Hematopoietic multipotent progenitor cell treated with erythropoietin and hydrocortisone succinate and interleukin-3 and kit ligand, for 4 days (in vitro differentiated cells): Measurements from ENCODE around the gene AKR1C1.
"Not testable (repeated sequence)": the region's sequence is repeated elsewhere in the genome, so short reads cannot be mapped to it uniquely, and the experiment has no call there.

ENCODE experiments used
- DNase-seq: peaks from one replicate; pipeline ENCODE4 v3.0.0-alpha.2; 2015

AKR1C1 gene

DNA sequence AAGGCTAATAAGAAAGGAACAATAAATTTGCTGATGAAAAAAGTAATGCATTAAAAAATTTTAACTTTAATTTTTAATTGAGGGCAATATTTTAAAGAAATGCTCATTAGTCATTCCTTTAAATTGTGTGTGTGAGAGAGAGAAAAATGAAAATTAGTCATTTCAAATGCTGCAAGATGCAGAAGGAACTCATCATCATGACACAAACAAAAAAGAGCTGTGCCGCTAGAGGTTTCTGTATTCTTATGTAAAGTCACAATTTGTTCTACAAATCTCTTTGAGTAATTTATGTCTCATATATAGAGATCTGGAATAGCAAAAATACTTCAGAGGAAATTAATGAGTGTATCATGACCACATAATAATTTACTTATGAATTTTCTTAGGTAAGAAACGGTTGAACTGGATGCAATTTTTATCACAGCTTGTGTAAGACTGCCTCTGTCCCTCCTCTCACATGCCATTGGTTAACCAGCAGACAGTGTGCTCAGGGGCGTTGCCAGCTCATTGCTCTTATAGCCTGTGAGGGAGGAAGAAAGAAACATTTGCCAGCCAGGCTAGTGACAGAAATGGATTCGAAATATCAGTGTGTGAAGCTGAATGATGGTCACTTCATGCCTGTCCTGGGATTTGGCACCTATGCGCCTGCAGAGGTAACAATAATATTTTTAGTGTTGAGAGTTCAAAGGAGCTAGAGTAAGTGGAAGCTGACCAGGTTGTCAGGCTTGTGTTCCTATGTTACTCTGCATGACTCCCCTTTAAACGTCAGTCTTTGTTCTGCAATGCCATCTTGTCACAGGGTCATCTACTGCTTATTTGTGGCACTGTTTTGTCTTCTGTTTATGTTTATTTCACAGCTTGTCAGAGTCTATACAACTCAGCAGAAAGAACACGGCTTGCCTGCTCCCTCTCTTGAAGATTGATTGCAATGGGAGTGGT lies at the start of gene AKR1C1:
Gene AKR1C1, plus strand, starts transcription at position 540 of the 939 bp plus-strand sequence. Its CDS starts 30 bp downstream, at position 570.
- not testable (repeated sequence) for DNase-seq

DNA sequence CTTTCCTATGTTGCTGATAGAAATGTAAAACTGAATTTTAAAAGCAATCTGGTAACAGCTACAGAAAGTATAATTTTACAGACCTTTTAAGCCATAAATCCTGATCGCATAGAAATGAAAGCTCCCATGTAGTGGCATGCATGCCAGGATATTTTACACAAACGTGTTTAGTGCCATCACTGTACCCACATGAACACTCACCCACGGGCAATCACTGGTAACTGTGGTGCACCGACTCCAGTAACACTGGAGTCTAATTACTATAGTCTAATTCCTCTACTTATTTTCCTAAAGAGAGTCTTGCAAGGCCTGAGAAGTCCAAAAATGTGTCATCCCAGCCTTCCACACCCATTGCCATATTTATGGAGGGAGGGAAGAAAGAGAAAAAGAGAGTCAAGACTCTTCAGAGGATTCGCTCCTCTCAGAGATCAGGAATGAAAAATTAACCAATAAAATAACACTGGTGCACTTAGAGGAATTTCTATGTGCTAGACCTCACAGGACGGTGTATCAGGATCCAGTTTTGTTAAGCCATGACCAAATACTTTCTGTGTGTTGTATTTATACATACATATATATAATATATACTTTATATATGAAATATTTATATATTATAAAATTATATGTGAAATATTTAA lies 48.9 kb upstream of the AKR1C1 start:
- DNase-seq = no peak

DNA sequence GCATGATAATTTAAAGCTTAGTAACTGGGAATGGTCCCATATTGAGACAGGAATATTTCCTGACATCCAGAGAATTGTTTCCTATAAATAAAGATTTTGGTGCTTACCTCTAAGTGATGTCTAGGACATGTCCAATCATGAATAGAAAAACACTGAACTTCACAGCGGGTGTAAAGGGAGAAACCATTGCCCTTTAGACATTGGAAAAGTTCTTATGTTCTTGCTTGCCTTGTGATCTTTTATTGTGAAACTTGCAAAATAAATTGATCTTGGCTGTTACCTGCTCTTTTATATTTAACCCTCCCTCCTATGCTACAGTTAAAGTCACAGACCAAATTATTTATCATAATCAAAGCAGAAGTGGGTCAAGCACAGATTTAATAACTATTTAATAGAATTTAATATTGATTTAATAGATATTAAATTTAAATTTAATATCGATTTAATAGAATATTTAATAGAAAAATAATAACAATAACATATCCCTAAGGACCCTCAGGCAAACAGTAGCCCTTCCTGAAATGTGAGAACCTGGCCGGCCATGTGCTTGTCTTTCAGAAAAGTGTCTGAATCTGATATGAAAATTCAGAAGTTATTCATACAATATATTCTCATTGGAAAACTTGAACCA lies 47.0 kb upstream of the AKR1C1 start:
- no peak for DNase-seq

DNA sequence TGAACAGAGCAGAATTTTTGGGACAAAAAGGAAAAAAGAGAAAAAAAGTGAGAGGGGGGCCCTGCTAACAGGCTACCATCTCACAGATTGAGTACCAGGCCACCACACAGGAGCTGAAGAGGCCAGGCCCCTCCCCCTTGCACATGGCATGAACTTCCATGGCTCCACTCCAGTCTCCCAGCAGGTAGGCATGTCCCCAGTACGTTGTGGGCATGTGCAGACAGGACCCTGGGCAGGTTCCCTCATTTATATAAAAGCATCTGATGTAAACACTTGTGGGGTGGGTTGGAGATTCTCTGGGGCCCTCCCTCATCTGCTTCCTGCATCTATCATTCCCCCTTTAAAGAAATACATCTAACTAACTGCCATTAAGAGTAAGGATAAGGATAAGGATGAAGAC lies 45.0 kb upstream of the AKR1C1 start:
- no peak for DNase-seq

DNA sequence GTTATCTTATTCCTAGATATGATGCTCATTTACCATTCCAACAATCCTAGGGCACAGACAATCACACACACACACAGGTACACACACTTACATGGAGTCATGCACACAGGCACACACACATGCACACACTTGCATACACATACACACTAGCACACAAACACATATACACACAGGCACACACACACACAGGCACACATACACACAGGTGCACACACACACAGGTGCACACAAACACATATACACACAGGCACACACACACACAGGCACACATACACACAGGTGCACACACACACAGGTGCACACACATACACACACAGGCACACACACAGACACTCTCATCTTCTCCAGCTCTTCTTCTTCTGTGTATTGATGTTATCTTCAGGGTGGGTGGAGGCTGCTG lies 38.7 kb upstream of the AKR1C1 start:
- DNase-seq = not testable (repeated sequence)

DNA sequence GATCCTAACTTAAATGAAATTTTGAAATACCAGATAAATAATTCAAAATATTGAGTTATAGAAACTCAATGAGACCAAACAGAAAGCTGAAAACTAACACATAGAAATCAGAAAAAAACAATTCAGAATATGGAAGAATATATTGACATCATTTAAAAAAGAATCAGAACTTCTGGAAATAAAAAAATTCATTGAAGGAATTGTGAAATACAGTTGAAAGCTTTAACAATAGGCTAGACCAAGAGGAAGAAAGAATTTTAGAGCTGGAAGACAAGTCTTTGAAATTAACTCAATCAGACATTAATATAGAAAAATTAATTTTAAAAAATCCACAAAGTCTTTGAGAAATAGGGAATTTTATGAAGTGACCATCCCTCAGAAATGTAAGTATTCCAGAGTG lies 36.8 kb upstream of the AKR1C1 start:
- DNase-seq = no peak

DNA sequence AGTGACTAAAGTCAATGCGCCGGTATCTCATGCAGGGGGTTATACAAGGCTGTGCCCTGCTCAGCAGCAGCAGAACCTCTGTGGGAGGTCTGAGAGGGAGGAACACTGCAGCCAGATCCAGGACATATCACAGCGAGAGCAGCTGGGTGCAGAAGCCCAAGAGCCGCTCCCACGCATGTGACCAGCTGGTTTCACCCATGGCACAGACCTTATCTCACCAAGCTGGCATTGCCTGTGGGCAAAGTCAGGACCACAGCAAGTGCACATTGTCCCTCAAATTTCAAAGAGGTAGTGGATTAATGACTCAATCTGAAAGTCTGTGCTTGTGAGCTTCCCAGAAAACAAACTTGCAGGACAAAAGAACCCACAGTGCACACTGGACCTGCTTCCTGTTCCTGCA lies 31.6 kb upstream of the AKR1C1 start:
- DNase-seq = peak; percentile 93

DNA sequence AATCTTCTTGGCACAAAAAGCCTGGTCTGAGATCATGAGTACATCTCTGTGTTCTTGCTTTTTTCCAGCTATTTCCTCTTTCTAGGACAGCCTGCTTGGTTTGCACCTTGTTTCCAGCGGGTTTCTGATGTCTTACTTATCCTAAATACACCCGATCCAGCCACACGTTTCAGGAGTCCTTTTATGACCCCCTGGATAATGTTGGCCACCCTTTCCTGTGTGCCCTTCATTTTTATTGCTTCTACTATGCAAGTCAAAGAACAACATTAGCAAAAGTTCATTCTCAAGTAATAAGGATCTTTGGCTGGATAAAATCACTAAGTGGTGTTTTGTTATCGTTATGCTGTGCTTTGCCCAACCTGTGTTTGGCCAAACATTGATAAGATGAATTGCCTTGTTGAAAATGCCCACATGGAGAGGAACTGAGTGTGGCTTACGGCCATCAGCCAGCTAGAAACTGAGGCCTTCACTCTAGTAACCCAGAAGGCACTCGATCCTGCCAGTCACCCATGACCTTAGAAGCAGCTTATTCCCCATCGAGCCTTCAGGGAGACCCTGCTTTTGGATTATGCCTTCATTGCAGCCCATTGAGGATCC lies 28.7 kb upstream of the AKR1C1 start:
- no peak for DNase-seq

DNA sequence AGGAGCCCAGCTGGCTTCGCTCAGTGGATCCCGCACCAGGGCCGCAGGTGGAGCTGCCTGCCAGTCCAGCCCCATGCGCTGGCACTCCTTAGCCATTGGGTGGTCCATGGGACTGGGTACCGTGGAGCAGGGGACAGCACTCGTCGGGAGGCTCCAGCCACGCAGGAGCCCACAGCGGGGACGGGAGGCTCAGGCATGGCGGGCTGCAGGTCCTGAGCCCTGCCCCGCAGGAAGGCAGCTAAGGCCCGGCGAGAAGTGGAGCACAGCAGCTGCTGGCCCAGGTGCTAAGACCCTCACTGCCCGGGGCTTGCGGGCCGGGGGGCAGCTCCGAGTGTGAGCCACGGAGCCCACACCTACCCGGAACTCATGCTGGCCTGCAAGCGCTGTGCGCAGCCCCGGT lies 25.9 kb upstream of the AKR1C1 start:
- no peak for DNase-seq

DNA sequence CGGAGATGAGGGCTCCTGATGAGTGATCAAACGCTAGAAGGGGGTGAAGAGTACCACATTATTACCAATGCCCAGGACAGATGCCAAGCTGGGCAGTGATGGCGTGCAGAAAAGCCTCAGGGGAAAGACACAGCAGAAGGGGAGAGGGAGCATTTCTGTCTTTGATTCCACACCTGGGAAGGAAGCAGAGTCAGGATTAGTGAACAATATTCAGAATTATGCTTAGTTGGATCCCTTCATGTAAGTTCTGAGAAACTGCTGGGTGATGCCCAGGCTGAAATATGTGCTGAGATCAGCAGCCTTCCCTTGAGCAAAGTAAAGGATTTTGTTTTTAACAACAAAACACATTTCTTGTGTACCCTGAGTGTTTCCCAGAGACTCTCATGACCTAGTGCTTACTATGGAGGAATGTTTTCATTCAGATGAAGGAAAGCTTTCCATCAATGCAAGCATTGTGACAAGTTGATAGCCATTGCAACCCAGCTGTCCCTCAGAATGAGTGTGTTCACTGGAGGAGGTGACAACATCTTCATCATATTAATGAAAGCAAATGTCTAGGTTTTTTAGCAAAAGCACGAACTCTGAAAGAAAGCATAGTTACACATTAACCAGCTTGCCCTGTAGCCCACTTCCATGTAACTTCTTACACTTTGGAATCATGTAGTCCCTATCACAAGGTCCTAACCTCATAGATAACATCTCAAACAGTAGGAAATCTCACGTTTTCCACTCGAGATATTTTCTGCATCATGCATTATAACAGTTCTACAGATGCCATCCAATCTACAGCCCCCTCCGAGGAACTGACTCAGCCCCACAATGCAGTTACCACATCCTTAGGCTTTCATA lies 23.8 kb upstream of the AKR1C1 start:
- no peak for DNase-seq

DNA sequence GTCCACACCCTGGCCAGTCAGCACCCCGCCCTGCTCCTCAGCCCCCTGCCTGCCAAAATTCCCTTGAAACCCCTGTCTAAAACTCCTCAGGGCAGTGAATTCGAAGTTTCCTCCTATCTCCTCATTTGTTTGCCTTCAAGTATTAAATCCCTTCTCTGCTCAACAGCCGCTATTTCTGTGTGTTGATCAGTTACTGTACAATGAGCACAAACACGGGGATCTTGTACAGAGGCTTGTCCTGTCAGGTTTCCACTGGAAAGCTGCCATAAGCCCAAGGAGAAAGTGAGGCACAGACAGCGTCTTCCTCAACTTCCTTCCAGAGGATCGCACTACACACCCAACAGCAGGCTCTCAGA lies 23.2 kb upstream of the AKR1C1 start:
- DNase-seq = not testable (repeated sequence)

DNA sequence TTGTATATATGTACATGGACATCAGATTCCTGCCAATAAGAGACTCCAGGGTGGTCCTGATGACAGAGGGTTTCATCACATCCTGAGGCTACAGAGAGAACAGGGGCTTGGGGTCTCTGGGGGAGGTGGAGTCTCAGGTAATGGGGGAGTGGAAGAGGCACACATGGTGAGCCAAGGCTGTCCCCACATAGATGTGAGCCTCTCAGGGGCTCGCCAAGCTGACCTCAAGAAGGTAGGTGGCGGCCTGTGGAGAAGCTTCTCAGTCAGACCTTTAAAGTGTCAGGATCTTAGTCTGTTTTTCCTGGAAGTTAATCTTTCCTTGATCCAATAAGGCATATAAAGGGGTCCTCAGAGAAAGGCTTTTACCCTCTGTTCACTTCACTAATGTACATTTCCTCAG lies 22.3 kb upstream of the AKR1C1 start:
- not testable (repeated sequence) for DNase-seq

DNA sequence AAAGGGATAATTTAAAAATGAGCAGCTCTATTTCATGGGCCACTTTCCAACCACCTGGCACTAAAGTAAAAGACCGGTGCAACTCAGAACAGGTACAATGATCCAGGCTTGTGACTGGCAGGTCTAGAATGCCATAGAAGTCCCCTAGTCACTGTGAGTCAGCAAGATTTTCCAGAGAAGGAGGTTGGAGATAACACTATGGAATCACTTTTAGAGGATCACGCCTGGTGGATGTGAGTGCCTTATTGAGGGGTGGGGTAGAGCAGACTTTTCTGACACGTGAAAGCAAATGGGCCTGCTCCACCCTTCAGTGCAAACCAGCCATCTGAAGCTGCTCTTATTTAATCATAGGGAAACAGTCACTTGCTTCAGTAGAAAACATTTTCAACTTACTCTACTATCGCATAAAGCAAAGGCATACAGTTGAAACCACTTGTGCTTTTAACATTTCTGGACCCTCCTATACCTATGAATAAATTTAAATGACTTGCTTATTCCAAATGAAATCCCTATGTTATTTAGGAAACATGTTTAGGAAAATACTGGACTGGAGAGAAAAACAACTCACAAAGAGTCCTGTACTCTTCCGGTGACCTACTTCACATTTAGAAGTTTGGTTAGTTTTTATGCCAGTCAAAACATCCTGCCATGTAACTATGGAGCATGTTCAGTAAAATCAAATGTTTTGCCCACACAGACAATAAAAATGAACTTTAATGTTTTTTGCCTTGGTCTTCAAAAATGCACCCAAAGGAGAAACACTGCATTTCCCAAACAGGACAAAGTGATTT lies 21.5 kb upstream of the AKR1C1 start:
- DNase-seq = peak; percentile 55

DNA sequence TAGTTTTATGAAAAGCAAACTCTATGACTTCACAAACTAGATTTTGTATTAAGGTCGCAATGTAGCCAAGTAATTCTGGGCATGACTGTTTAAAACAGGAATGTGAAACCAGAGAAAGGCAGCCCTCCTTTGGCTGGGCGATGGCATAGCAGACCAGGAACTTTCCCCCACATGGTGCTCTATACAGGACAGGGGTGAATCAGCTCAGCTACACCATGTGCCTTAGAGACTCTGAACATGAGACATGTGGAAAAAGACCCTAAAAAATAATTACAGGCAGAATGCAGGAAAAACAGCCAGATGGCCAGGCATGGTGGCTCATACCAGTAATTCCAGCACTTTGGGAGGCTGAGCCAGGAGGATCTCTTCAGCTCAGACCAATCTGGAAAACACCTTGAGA lies 20.3 kb upstream of the AKR1C1 start:
- peak; percentile 26 for DNase-seq

DNA sequence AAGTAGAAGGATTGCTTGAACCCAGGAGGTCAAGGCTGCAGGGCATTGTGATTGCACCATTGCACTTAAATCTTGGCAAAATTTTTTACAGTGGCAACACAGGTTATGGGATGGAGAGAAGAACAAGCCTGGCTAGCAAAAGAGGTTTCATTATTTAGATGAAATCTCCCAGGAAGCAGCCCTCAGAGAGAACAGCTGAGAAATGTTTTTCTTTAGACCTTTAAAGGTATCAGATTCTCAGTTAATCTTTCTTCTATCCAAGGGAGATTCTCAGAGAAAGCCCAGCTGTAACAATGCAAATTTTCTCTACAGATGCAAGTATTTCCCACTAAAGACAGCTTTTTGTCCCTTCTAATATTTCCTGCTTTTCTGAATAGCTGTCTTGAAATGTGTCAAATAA lies 19.8 kb upstream of the AKR1C1 start:
- not testable (repeated sequence) for DNase-seq

DNA sequence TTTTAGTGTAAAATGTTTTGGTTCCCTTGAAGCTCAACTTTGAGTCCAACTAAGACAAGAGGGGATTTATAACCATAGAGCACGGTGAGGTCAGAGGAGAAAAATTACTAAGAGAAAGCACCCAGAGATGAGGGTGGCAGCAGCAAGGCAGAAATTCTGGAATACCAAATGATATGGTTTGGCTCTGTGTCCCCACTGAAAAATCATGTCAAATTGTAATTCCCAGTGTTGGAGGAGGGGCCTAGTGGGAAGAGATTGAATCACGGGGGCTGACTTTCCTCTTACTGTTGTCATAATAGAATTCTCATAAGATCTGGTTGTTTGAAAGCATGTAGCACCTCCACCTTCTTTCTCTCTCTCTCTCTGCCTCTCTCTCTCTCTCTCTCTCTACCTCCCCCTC lies 19.4 kb upstream of the AKR1C1 start:
- no peak for DNase-seq

DNA sequence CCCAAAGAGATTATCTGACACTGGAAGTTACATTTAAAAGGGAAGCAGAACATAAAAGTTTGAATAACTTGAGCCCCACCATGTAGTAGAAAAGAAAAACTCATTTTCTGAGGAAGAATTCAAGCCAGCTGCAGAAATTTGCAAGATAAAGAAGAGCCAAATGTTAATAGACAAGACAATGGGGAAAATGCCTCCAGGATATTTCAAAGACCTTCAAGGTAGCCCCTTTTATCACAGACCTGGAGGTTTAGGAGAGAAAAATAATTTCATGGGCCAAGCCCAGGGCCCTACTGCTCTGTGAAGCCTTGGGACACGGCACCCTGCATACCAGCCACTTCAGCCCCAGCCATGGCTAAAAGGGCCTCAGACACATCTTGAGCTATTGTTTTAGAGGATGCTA lies 18.4 kb upstream of the AKR1C1 start:
- no peak for DNase-seq

DNA sequence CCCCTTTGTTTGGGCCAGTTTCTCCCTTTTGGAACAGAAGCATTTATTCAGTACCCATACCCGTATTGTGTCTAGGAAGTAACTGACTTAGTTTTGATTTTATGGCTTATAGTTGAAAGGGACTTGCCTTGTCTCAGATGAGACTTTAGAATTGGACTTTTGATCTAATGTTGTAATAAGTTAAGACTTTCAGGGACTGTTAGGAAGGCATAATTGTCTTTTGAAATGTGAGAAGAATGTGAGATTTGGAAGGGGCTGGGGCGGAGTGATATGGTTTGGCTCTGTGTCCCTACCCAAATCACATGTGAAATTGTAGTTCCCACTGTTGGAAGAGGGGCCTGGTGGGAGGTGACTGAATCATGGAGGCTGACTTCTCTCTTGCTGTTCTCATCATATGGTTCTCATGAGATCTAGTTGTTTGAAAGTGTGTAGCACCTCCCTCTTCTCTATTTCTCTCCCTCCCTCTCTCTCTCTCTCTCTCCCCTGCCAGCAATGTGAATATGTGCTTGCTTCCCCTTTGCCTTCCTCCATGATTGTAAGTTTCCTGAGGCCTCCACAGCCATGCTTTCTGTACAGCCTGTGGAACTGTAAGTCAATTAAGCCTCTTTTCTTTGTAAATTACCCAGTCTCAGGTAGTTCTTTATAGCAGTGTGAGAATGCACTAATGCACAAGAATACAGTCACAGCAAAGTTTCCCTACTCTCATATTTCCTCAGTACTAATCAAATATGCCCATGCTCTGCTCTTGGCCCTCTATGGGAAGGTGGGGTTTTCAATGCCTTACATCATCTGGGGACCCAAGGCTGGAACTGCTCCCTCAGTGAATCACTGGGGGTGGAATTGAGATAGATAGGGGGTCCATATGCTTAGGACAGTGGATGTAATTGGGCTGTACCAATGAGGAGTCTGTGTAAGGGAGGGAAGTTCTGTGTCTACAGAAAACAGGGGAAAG lies 17.2 kb upstream of the AKR1C1 start:
- no peak for DNase-seq

DNA sequence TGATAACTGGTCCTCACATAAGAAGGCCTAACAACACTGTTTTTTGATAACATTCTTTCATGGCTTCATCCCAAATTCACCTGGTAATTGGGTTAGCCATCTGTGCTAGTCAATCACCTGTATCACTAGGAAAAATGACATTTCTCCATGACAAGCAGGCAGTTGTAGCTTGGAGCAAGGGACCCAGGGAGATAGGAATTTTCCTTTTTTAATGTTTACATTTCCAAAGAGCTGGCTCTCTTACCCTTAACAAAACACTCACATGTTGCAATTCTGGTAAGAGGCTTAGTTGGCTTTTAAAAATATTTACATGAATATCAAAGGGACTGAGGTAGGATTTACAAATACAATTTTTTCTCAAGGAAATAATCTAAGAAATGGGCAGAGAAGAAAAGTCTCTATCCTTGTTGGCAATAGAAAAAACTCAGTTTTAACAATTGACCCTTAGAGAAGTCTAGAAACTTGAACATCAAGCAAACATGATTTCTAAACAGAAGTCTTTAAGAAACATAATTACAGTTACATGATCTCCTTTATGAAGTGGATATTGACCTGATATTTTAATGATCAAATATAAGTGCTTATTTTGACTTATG lies 16.1 kb upstream of the AKR1C1 start:
- no peak for DNase-seq
